Measurements from ENCODE around the gene KANK2. TPM values are rescaled to one million over a fixed set of nuclear protein-coding genes. Genes with fewer than 3 reads are reported as not detected.
"Not testable (repeated sequence)": the region's sequence is repeated elsewhere in the genome, so short reads cannot be mapped to it uniquely, and the experiment has no call there.

KANK2 gene
- total RNA-seq, 1 donor from 2014 or later: 42.9 TPM

- TF ChIP-seq, protein P1, sequence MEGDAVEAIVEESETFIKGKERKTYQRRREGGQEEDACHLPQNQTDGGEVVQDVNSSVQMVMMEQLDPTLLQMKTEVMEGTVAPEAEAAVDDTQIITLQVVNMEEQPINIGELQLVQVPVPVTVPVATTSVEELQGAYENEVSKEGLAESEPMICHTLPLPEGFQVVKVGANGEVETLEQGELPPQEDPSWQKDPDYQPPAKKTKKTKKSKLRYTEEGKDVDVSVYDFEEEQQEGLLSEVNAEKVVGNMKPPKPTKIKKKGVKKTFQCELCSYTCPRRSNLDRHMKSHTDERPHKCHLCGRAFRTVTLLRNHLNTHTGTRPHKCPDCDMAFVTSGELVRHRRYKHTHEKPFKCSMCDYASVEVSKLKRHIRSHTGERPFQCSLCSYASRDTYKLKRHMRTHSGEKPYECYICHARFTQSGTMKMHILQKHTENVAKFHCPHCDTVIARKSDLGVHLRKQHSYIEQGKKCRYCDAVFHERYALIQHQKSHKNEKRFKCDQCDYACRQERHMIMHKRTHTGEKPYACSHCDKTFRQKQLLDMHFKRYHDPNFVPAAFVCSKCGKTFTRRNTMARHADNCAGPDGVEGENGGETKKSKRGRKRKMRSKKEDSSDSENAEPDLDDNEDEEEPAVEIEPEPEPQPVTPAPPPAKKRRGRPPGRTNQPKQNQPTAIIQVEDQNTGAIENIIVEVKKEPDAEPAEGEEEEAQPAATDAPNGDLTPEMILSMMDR (IDR thresholded peaks at IDR 0.05; ENCODE audit: insufficient read depth, low read length, poor library complexity, severe bottlenecking): no peak
- Histone ChIP-seq H3K36me3 (ENCODE audit: control insufficient read depth, insufficient read depth, low read length) (no peaks in the 10 kb centered on the region), H3K27me3 (ENCODE audit: control insufficient read depth, insufficient read depth, low read length) (no peaks in the 10 kb centered on the region), H3K4me3 (ENCODE audit: low read depth, low read length) (no peak overlapping the region)
- no peak for DNase-seq (ENCODE audit: low read depth)
Observed at GRCh38 chr19:11191934-11192333, 5.4 kb downstream of the KANK2 start.

DNA sequence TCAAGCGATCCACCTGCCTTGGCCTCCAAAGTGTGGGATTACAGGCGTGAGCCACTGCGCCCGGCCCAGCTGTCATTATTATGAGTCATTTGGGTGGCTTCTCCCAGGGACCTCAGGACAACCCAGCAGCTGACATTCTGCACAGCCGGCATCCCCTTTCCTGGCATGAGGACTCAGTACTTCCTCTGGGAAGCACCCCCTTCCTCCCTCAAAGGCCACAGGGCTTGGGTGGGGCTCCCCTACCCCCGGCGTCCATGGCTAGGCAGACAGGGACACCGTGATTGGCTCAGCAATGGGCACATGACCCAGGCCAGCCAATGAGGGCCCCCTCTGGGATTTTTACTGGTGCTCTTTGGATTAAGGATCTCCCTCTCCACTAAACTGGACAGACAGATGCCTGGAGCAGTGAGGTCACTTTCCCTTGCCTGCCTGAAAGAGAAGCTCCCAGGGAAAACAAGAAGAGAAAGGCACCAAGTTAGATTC is 6.0 kb downstream of the KANK2 start:
- DNase-seq (ENCODE audit: low read depth): no peak
- H3K27me3 ChIP-seq (ENCODE audit: control insufficient read depth, insufficient read depth, low read length): no peaks in the 10 kb centered on the region
- H3K4me3 ChIP-seq (ENCODE audit: low read depth, low read length): no peak overlapping the region
- H3K36me3 ChIP-seq (ENCODE audit: control insufficient read depth, insufficient read depth, low read length): no peaks in the 10 kb centered on the region
- TF ChIP-seq, protein P1 (IDR thresholded peaks at IDR 0.05; ENCODE audit: insufficient read depth, low read length, poor library complexity, severe bottlenecking): no peak

GRCh38 chr19:11190501-11190900 is 6.8 kb downstream of the KANK2 start:
- Histone ChIP-seq H3K4me3 (ENCODE audit: low read depth, low read length) (no peak overlapping the region), H3K27me3 (ENCODE audit: control insufficient read depth, insufficient read depth, low read length) (no peaks in the 10 kb centered on the region), H3K36me3 (ENCODE audit: control insufficient read depth, insufficient read depth, low read length) (no peaks in the 10 kb centered on the region)
- no peak for DNase-seq (ENCODE audit: low read depth)
- TF ChIP-seq, protein P1 (IDR thresholded peaks at IDR 0.05; ENCODE audit: insufficient read depth, low read length, poor library complexity, severe bottlenecking): no peak

DNA sequence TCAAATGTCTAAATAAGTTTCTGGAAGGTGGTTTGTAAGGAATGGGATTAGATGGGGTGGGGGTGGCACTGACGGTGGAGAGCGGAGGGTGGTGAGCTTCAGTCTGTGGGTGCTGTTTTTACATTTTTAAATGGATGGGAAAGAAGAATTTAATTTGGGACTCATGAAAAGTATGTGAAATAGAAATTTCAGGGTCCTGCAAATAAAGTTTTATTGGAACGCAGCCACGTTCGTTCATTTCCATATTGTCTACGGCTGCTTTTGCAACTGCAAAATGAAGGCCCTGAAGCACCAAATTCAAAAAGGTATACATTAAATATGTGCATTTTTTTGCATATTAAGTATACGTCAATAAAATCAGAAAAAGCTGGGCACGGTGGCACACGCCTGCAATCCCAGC is 9.9 kb downstream of the KANK2 start:
- H3K27me3 ChIP-seq (ENCODE audit: control insufficient read depth, insufficient read depth, low read length): no peaks in the 10 kb centered on the region
- DNase-seq (ENCODE audit: low read depth): no peak
- no peak overlapping the region for H3K4me3 ChIP-seq (ENCODE audit: low read depth, low read length)
- TF ChIP-seq, protein P1 (IDR thresholded peaks at IDR 0.05; ENCODE audit: insufficient read depth, low read length, poor library complexity, severe bottlenecking): no peak
- H3K36me3 ChIP-seq (ENCODE audit: control insufficient read depth, insufficient read depth, low read length): no peaks in the 10 kb centered on the region

GRCh38 chr19:11182994-11183393 is 14.4 kb downstream of the KANK2 start:
- DNase-seq (ENCODE audit: low read depth): no peak
- TF ChIP-seq, protein P1 (IDR thresholded peaks at IDR 0.05; ENCODE audit: insufficient read depth, low read length, poor library complexity, severe bottlenecking): no peak

GRCh38 chr19:11181488-11181887 is 15.9 kb downstream of the KANK2 start:
- no peaks in the 10 kb centered on the region for H3K27me3 ChIP-seq (ENCODE audit: control insufficient read depth, insufficient read depth, low read length)
- H3K4me3 ChIP-seq (ENCODE audit: low read depth, low read length): no peak overlapping the region
- TF ChIP-seq, protein P1 (IDR thresholded peaks at IDR 0.05; ENCODE audit: insufficient read depth, low read length, poor library complexity, severe bottlenecking): no peak
- H3K36me3 ChIP-seq (ENCODE audit: control insufficient read depth, insufficient read depth, low read length): no peaks in the 10 kb centered on the region
- DNase-seq (ENCODE audit: low read depth): no peak

More at GRCh38 chr19:11182994-11183393, 14.4 kb downstream of the KANK2 start:
- H3K36me3 ChIP-seq (ENCODE audit: control insufficient read depth, insufficient read depth, low read length): no peaks in the 10 kb centered on the region
- H3K27me3 ChIP-seq (ENCODE audit: control insufficient read depth, insufficient read depth, low read length): no peaks in the 10 kb centered on the region
- no peak overlapping the region for H3K4me3 ChIP-seq (ENCODE audit: low read depth, low read length)

GRCh38 chr19:11180975-11181374 is 16.4 kb downstream of the KANK2 start:
- not testable (repeated sequence) for H3K27me3 ChIP-seq (ENCODE audit: control insufficient read depth, insufficient read depth, low read length); DNase-seq (ENCODE audit: low read depth); H3K36me3 ChIP-seq (ENCODE audit: control insufficient read depth, insufficient read depth, low read length); H3K4me3 ChIP-seq (ENCODE audit: low read depth, low read length)

Data from kidney epithelial cell (primary cell).